22Rv1 (cell line): ENCODE data around the gene PCAT6.
"Not testable (repeated sequence)": the region's sequence is repeated elsewhere in the genome, so short reads cannot be mapped to it uniquely, and the experiment has no call there.

ENCODE experiments used
- H3K27ac ChIP-seq: fragments of 450-650 bp; 2 replicates; pipeline ENCODE4 v1.5.1; 2017
- CTCF ChIP-seq: fragments of 450-650 bp; IDR thresholded peaks from 2 replicates; pipeline ENCODE4 v1.5.1; 2017; ENCODE audit warnings: mild to moderate bottlenecking
- ZFX ChIP-seq: fragments of 450-650 bp; IDR thresholded peaks from 2 replicates; pipeline ENCODE4 v1.6.1; 2017; ENCODE audit warnings: antibody characterized with exemption, borderline replicate concordance

Gene PCAT6

GRCh38 chr1:202791077-202791747 is 19.5 kb upstream of the PCAT6 start:
- TF ChIP-seq CTCF (no peak), ZFX (no peak)
- no peak overlapping the region for H3K27ac ChIP-seq

DNA sequence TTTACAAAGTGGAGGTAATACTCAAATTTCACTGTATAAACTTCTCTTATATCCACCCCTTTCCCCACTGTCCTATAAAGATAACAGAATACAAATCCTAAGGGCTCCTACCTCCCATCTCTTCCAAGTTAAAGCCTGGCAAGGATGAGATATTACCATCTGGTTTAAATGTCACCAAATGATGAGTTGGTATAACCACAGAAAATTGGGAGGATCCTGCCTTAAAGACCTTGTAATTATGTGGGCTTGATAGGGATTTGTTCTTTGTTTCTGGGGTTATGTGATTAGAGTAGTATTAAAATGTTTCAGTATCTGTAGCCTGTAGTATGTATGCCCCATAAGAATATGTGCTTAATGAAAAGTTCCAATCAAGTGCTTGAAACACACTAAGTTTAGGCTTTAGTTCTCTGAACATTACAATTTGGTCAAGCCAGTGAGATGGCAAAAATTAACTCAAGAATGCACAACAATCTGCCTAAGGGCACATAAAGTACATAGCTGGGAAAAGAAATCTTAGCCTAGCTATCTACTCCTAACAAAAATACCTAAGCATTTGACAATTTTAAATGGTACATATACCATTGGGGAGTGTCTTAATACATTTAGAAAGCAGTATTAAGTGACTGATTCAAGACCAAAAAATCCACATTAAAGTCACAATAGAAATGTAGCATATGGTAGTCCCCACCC is 16.6 kb upstream of the PCAT6 start:
- no peak for TF ChIP-seq ZFX
- no peak for TF ChIP-seq CTCF

GRCh38 chr1:202794931-202795330 is 15.8 kb upstream of the PCAT6 start:
- not testable (repeated sequence) for H3K27ac ChIP-seq

More for the DNA sequence above, 16.6 kb upstream of the PCAT6 start:
- no peak overlapping the region for H3K27ac ChIP-seq

GRCh38 chr1:202796670-202797069 is 14.1 kb upstream of the PCAT6 start:
- TF ChIP-seq ZFX (no peak), CTCF (no peak)
- H3K27ac ChIP-seq, result no peak overlapping the region

- no peak overlapping the region for H3K27ac ChIP-seq
- TF ChIP-seq CTCF, result no peak
- no peak for TF ChIP-seq ZFX
These were observed 12.5 kb upstream of the PCAT6 start for GRCh38 chr1:202798260-202798659.

DNA sequence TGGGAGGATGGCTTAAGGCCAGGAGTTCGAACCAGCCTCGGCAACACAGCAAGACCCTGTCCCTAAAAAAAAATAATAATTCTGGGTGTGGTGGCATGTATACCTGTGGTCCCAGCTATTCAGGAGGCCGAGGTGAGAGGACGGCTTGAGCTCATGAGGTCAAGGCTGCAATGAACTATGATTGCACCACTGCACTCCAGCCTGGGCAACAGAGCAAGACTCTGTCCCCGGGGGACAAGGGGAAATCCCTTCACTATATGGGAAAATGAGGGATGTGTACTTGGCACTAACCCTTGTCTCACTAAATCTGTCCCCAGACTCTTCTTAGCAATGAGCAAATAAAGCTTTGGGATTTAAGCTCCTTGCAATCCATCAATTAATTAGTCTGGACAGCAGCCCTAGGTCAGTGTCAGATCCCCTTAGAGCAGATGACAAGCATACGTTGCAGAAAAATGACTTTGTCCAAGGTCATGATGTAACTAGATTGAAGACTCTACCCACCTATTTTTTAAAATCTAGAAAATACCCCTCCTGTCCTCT is 11.9 kb upstream of the PCAT6 start:
- no peak overlapping the region for H3K27ac ChIP-seq
- TF ChIP-seq CTCF (no peak), ZFX (no peak)

GRCh38 chr1:202800742-202801141 is 10.0 kb upstream of the PCAT6 start:
- TF ChIP-seq CTCF (no peak), ZFX (no peak)
- H3K27ac ChIP-seq, result no peak overlapping the region
